B cell (primary cell): ENCODE data around the gene VPS13D. TPM values are rescaled to one million over a fixed set of nuclear protein-coding genes. Genes with fewer than 3 reads are reported as not detected.

ENCODE experiments used
- ATAC-seq: fragments of 200-7000 bp; cut with Tn5 transposase; one replicate; pipeline ENCODE4 v1.10.0; 2021; ENCODE audit warnings: low read depth, mild to moderate bottlenecking, moderate number of reproducible peaks, moderate library complexity
- CTCF ChIA-PET: fragments of 350-600 bp; sonication (Branson Sonifier 250); formaldehyde crosslinking; loops from one replicate; lab custom pipeline; 2021; ENCODE audit warnings: antibody characterized with exemption, inconsistent platforms; lab: Charles Lee
- POLR2A ChIA-PET: fragments of 350-600 bp; sonication (Branson Sonifier 250); formaldehyde crosslinking; loops from one replicate; lab custom pipeline; 2021; ENCODE audit warnings: antibody characterized with exemption; lab: Charles Lee
- DNase-seq: peaks from one replicate; pipeline ENCODE4 v3.0.0; 2013
- H2AFZ ChIP-seq: 2 replicates; pipeline ENCODE4 v1.6.1; 2012; ENCODE audit warnings: mild to moderate bottlenecking, low read depth, low read length; ENCODE audit not compliant: insufficient read depth, poor library complexity, severe bottlenecking
- H3K27ac ChIP-seq, 2 donors: 1 replicate in 1 of 2; 2 replicates in 1 of 2; pipeline ENCODE4 v1.5.1; 2012 to 2013; ENCODE audit warnings: low read length in 2 of 2, mild to moderate bottlenecking in 2 of 2, moderate library complexity in 1 of 2
- H3K27me3 ChIP-seq, 4 experiments: fragments of 200-600 bp in 1 of 4; sonication (generic) in 1 of 4; replicated peaks in 1 of 4; 1 replicate in 2 of 4; 2 replicates in 2 of 4; pipeline versions ENCODE4 v1.6.1 to v1.7.0; 2013 to 2016; ENCODE audit warnings: low read length in 3 of 4, mild to moderate bottlenecking in 2 of 4, mixed read lengths in 1 of 4, moderate library complexity in 1 of 4; ENCODE audit not compliant: insufficient read depth in 4 of 4, control insufficient read depth in 3 of 4; ENCODE audit errors: control extremely low read depth in 1 of 4
- H3K36me3 ChIP-seq, 2 experiments: replicated peaks in 1 of 2; 1 replicate in 1 of 2; 2 replicates in 1 of 2; pipeline versions ENCODE4 v1.6.1 to v1.7.1; 2013; ENCODE audit warnings: low read length in 1 of 2; ENCODE audit not compliant: insufficient read depth in 2 of 2, control insufficient read depth in 1 of 2; ENCODE audit errors: control extremely low read depth in 1 of 2, extremely low read depth in 1 of 2
- H3K4me1 ChIP-seq, 2 donors: fragments of 200-600 bp in 1 of 2; sonication (generic) in 1 of 2; 1 replicate in 1 of 2; 2 replicates in 1 of 2; pipeline versions ENCODE4 v1.5.1 to v1.6.1; 2013 to 2017; ENCODE audit warnings: low read length in 2 of 2; ENCODE audit not compliant: control insufficient read depth in 2 of 2, insufficient read depth in 2 of 2
- H3K4me2 ChIP-seq: replicated peaks from 2 replicates; pipeline ENCODE3; 2012; ENCODE audit warnings: mild to moderate bottlenecking, low read depth, low read length; ENCODE audit not compliant: poor library complexity, severe bottlenecking
- H3K4me3 ChIP-seq, 5 experiments: fragments of 200-600 bp in 1 of 5; sonication (generic) in 1 of 5; 1 replicate in 3 of 5; 2 replicates in 2 of 5; pipeline versions ENCODE4 v1.5.1 to v1.7.0; 2011 to 2016; ENCODE audit warnings: low read length in 4 of 5, mild to moderate bottlenecking in 4 of 5, low read depth in 2 of 5, control low read depth in 1 of 5, moderate library complexity in 1 of 5; ENCODE audit not compliant: insufficient read depth in 1 of 5; ENCODE audit errors: control extremely low read depth in 1 of 5, extremely low read depth in 1 of 5
- H3K79me2 ChIP-seq: fragments of 200-600 bp; sonication (generic); one replicate; pipeline ENCODE4 v1.6.0; 2016; ENCODE audit warnings: low read length; ENCODE audit not compliant: control insufficient read depth, insufficient read depth
- H3K9ac ChIP-seq: fragments of 200-600 bp; sonication (generic); 2 replicates; pipeline ENCODE4 v1.6.1; 2017; ENCODE audit warnings: mild to moderate bottlenecking, low read length, moderate library complexity
- H3K9me3 ChIP-seq, 3 donors: one replicate each; pipeline versions ENCODE4 v1.6.1 to v1.7.1; 2013; ENCODE audit warnings: low read length in 2 of 3; ENCODE audit not compliant: control insufficient read depth in 2 of 3, insufficient read depth in 1 of 3; ENCODE audit errors: control extremely low read depth in 1 of 3
- H4K20me1 ChIP-seq: 2 replicates; pipeline ENCODE4 v1.6.0; 2012; ENCODE audit warnings: mild to moderate bottlenecking, low read length; ENCODE audit not compliant: insufficient read depth, control insufficient read depth, poor library complexity, severe bottlenecking
- H3K27ac Mint-ChIP-seq: one replicate; pipeline ENCODE4 v1.8.0; 2021; ENCODE audit warnings: mixed read lengths
- H3K27me3 Mint-ChIP-seq: one replicate; pipeline ENCODE4 v1.8.0; 2021; ENCODE audit warnings: mixed read lengths
- H3K4me1 Mint-ChIP-seq: one replicate; pipeline ENCODE4 v1.8.0; 2021; ENCODE audit warnings: mixed read lengths
- H3K4me3 Mint-ChIP-seq: one replicate; pipeline ENCODE4 v1.8.0; 2021; ENCODE audit warnings: mixed read lengths
- H3K9me3 Mint-ChIP-seq: one replicate; pipeline ENCODE4 v1.8.0; 2022; ENCODE audit warnings: mixed read lengths; ENCODE audit not compliant: insufficient read depth
- EZH2 ChIP-seq: IDR thresholded peaks from 2 replicates; pipeline ENCODE4 v1.6.1; 2012; ENCODE audit warnings: borderline replicate concordance, low read depth, mild to moderate bottlenecking, moderate library complexity, low read length; ENCODE audit not compliant: insufficient read depth, poor library complexity, severe bottlenecking
- WGBS: methylation state at CpG from one replicate; pipeline ENCODE4 v1.1.5; 2013; ENCODE audit warnings: missing lambda C conversion rate; ENCODE audit not compliant: insufficient coverage; 5-methylcytosine and 5-hydroxymethylcytosine counted together
- intact Hi-C: fragments of 100-400 bp; cut with micrococcal nuclease; formaldehyde crosslinking; loops from one replicate; pipeline ENCODE4 v1.10.0; 2022
- polyA plus RNA-seq: library from polyadenylated mRNA; depleted of rRNA; stranded (reverse); fragments of >200 nt; gene quantifications from 2 replicates; pipeline ENCODE4 v1.2.3, GENCODE V29; 2012
- total RNA-seq, 2 donors: library from RNA; stranded (reverse); fragments of 120-200 nt in 1 of 2; gene quantifications; 1 replicate in 1 of 2; 2 replicates in 1 of 2; pipeline versions ENCODE4 v1.2.3 to v1.2.4, GENCODE V29; 2013 to 2022
- TF ChIP-seq, protein P1 (sequence below): fragments of 200-600 bp; IDR thresholded peaks from one replicate; pipeline ENCODE4 v1.8.0; 2022; ENCODE audit warnings: antibody characterized with exemption, mild to moderate bottlenecking

Gene VPS13D
- total and polyA plus RNA-seq, 2 donors (not counting 1 experiment from before 2014, with no cell fraction given), result 29.9 to 104 TPM

DNA sequence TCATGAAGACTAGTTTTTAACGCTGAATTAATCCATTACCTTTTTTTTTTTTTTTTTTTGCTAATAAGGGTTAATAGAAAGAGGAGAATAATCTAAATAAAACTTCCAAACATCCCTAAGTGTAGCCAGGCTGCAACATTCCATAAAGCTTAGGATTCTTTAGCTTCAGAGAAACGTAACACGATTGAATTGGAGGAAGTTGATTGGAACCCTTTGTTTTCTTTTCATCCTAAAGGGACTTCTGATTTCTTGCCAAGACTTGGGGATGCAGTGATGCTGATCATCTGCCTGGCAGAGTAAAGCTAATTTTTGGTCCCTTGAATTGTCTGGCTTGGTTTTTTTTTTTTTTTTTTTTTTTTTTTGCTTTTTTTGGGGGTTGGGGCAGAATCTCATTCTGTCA is 142.9 kb downstream of the VPS13D start:
- Histone ChIP-seq H3K9ac (no peak overlapping the region), H3K4me3 (no peak overlapping the region), H2AFZ (no peak overlapping the region), H3K27me3 (no peaks in the 10 kb centered on the region), H3K4me2 (no peak overlapping the region), H3K36me3 (peaks cover 0 to 67% of the 10 kb centered on the region in 2 experiments), H3K79me2 (no peaks in the 10 kb centered on the region), H4K20me1 (no peaks in the 10 kb centered on the region), H3K4me1 (no peaks in the 10 kb centered on the region), H3K27ac (no peak overlapping the region), H3K9me3 (no peaks in the 10 kb centered on the region)
- no peaks in the 10 kb centered on the region for H3K27me3 Mint-ChIP-seq
- no peaks in the 10 kb centered on the region for H3K9me3 Mint-ChIP-seq
- no peak for DNase-seq
- no peak overlapping the region for H3K27ac Mint-ChIP-seq
- WGBS, result 100% methylated on average over 2 of the region's 3 CpGs
- no peak overlapping the region for H3K4me3 Mint-ChIP-seq
- intact Hi-C loops, result no loop called here
- ChIA-PET CTCF (no interaction called here), POLR2A (no interaction called here)
- no peaks in the 10 kb centered on the region for H3K4me1 Mint-ChIP-seq
- no peak for ATAC-seq
- TF ChIP-seq, protein P1, sequence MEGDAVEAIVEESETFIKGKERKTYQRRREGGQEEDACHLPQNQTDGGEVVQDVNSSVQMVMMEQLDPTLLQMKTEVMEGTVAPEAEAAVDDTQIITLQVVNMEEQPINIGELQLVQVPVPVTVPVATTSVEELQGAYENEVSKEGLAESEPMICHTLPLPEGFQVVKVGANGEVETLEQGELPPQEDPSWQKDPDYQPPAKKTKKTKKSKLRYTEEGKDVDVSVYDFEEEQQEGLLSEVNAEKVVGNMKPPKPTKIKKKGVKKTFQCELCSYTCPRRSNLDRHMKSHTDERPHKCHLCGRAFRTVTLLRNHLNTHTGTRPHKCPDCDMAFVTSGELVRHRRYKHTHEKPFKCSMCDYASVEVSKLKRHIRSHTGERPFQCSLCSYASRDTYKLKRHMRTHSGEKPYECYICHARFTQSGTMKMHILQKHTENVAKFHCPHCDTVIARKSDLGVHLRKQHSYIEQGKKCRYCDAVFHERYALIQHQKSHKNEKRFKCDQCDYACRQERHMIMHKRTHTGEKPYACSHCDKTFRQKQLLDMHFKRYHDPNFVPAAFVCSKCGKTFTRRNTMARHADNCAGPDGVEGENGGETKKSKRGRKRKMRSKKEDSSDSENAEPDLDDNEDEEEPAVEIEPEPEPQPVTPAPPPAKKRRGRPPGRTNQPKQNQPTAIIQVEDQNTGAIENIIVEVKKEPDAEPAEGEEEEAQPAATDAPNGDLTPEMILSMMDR, result no peak
- TF ChIP-seq EZH2, result no peak

DNA sequence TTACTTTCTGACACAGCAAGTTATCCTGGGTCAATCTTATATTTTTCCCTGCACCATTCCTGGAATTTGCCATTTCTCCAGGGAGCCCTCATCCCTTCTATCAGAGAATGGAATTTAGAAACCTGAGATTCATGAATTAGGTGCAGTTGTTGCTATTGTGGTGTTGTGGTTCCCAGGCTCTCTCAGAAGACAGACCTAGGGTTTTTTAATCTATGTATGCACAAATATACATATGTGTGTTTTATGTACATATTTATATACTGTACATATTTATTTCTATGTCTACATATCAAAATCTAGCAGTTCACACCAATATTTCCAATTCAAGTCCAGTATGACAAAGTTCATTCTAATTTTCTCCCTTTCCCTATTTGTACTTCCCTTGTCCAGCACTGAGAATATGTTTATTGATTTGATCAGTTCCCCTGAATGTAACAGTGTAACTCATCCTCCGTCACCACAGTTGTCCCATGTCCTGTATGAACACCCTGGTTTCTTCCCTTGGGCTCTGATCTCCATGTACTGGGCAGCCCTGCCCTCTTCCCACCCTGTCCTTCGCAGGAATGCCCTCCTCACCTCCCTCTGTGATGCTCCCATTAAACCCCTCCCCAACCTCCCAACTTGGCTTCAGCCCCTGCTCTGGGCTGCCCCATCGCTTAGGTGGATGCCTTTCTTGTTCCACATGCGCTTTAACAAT is 145.5 kb downstream of the VPS13D start:
- H3K27me3 Mint-ChIP-seq, result no peaks in the 10 kb centered on the region
- Histone ChIP-seq H2AFZ (no peak overlapping the region), H3K9ac (no peak overlapping the region), H3K4me2 (no peak overlapping the region), H4K20me1 (no peaks in the 10 kb centered on the region), H3K36me3 (peaks cover 3 to 65% of the 10 kb centered on the region in 2 experiments), H3K9me3 (no peaks in the 10 kb centered on the region), H3K27ac (no peak overlapping the region), H3K79me2 (no peaks in the 10 kb centered on the region), H3K27me3 (no peaks in the 10 kb centered on the region), H3K4me3 (no peak overlapping the region), H3K4me1 (no peaks in the 10 kb centered on the region)
- H3K4me3 Mint-ChIP-seq, result no peak overlapping the region
- 96% methylated on average over 3 of the region's 4 CpGs for WGBS
- POLR2A ChIA-PET, result no interaction called here
- TF ChIP-seq, protein P1, result no peak
- no peak for TF ChIP-seq EZH2
- intact Hi-C loops, result no loop called here
- no peak overlapping the region for H3K27ac Mint-ChIP-seq
- ATAC-seq (no peak), DNase-seq (no peak)
- CTCF ChIA-PET, result no interaction called here
- H3K9me3 Mint-ChIP-seq, result no peaks in the 10 kb centered on the region
- no peaks in the 10 kb centered on the region for H3K4me1 Mint-ChIP-seq
